Small intestine (tissue), 16 donors: ENCODE measurements around the gene RC3H1. TPM values are rescaled to one million over a fixed set of nuclear protein-coding genes. Genes with fewer than 3 reads are reported as not detected.
"Not testable (repeated sequence)": the region's sequence is repeated elsewhere in the genome, so short reads cannot be mapped to it uniquely, and the experiment has no call there.

ENCODE experiments used
- DNase-seq, 2 donors: peaks; one replicate each; pipeline versions ENCODE4 v3.0.0 to v3.0.0-alpha.2; 2013
- FAIRE-seq: peaks from 2 replicates; lab custom pipeline; 2012; peaks lifted over from hg19 to GRCh38; lab: Jason Lieb, UNC
- H3K27ac ChIP-seq, 3 donors: one replicate each; pipeline ENCODE4 v1.5.1; 2013; ENCODE audit warnings: low read length in 2 of 3, mild to moderate bottlenecking in 2 of 3, control low read depth in 1 of 3, inconsistent platforms in 1 of 3, low read depth in 1 of 3, moderate library complexity in 1 of 3
- H3K27me3 ChIP-seq, 3 donors: one replicate each; pipeline ENCODE4 v1.6.1; 2013; ENCODE audit warnings: low read length in 3 of 3, inconsistent platforms in 1 of 3; ENCODE audit not compliant: control insufficient read depth in 3 of 3, insufficient read depth in 3 of 3
- H3K36me3 ChIP-seq, 3 donors: one replicate each; pipeline ENCODE4 v1.6.1; 2013; ENCODE audit warnings: low read length in 3 of 3, inconsistent platforms in 1 of 3, low read depth in 1 of 3, mild to moderate bottlenecking in 1 of 3, moderate library complexity in 1 of 3; ENCODE audit not compliant: control insufficient read depth in 3 of 3, insufficient read depth in 2 of 3
- H3K4me1 ChIP-seq, 3 donors: one replicate each; pipeline ENCODE4 v1.6.1; 2013; ENCODE audit warnings: low read length in 2 of 3, inconsistent platforms in 1 of 3, low read depth in 1 of 3, mild to moderate bottlenecking in 1 of 3, moderate library complexity in 1 of 3; ENCODE audit not compliant: control insufficient read depth in 3 of 3, insufficient read depth in 2 of 3
- H3K4me3 ChIP-seq, 3 donors: one replicate each; pipeline ENCODE4 v1.5.1; 2013; ENCODE audit warnings: low read length in 3 of 3, control low read depth in 1 of 3, inconsistent platforms in 1 of 3, low read depth in 1 of 3, mild to moderate bottlenecking in 1 of 3, moderate library complexity in 1 of 3
- H3K9me3 ChIP-seq, 2 donors: one replicate each; pipeline ENCODE4 v1.6.1; 2013; ENCODE audit warnings: low read depth in 1 of 2, low read length in 1 of 2; ENCODE audit not compliant: control insufficient read depth in 2 of 2, insufficient read depth in 1 of 2
- WGBS, 3 donors: extraction: QIAGEN DNeasy Blood & Tissue Kit; methylation state at CpG; one replicate each; pipeline ENCODE4 v1.1.7; 2013; 5-methylcytosine and 5-hydroxymethylcytosine counted together
- long read RNA-seq, 10 donors: transcript quantifications; one replicate each; lab custom pipeline, GENCODE V29; 2026
- polyA plus RNA-seq, 4 donors: library from polyadenylated mRNA; stranded (reverse) in 3 of 4; unstranded in 1 of 4; fragments of 200-250 nt in 3 of 4; fragments of 120-200 nt in 1 of 4; gene quantifications; one replicate each; pipeline versions ENCODE4 v1.2.1 to v1.2.3, GENCODE V29; 2013
- donor health status: healthy with polysubstance abuse.
- donor health status: control.
- donor health status: control.
- donor health status: Bipolar disorder and iron deficiency.
- donor health status: healthy.

The RC3H1 gene
- polyA plus RNA-seq: 10 to 100 TPM in 1 of 4 donors, 1 to 10 TPM in 3; 2.4 to 12.3 (median 4.4) TPM
- long read RNA-seq, donor 1: 0 reads
- long read RNA-seq, donor 2: 0 reads
- long read RNA-seq, donor 3, partial matches to known transcripts: 0 of 2 reads
- long read RNA-seq, donor 3, other reads (novel, unspliced or antisense): 0 of 2 reads
- long read RNA-seq, donor 4: 0 reads
- long read RNA-seq, donor 5: 0 reads
- long read RNA-seq, donor 6: 0 reads
- long read RNA-seq, donor 7: 0 reads
- long read RNA-seq, donor 8: 0 reads
- long read RNA-seq, donor 9: 0 reads
- long read RNA-seq, donor 10, partial matches to known transcripts: 0 of 1 reads
- long read RNA-seq, donor 10, other reads (novel, unspliced or antisense): 0 of 1 reads

DNA sequence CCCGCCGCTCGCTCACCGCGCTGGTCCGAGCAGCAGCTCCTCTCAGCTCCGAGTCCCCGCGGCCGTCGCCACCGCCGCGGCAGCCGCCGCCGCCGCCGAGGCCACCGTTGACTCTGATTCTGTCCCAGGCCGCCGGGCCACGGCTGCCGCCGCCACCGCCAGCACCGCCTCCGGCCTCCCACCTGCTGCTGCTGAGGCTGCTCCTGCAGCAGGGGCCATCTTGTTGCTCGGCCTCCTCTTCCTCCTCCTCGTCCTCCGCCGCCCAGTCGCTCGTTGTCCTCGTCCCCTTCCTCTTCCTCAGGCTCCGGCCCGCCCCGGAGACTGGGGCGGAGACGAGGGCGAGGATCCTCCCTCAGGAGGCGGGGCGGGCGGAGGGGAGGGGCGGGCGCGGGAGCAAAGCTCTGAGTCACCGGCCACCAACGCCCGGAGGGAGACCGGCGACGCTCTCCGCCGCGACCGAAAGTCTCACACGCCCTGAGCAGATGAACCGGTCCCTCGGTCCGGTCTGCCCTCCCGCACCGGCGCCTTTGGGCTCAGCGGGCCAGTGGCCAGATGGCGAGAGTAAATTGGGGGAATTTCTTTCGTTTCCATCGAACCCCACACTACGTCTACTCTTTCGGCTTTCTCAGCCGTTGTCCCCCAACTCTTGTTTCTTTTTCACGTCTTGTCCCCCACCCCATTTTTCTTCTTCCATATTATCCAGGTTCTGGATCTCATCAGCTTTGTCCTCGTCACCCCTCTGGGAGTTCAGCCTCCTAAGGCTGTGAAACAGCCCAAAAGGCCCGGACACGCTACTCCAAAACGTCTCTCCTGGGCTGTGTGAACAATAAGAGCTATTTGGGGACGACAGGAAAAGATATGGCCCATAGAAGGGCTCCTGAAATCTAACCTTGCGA, at the start of gene RC3H1:
RC3H1 (minus strand) TSS at position 278 of the 896 bp plus-strand sequence. CDS start 29,372 bp downstream, outside the sequence.
- Histone ChIP-seq H3K4me1 (peaks cover 0 to 19% (median 9%) of the 10 kb centered on the region in 3 donors), H3K9me3 (no peaks in the 10 kb centered on the region), H3K27ac (peak within 1 kb of the TSS; percentile 86 to 95 (median 94)), H3K4me3 (peak within 1 kb of the TSS; percentile 88 to 91 (median 88)), H3K36me3 (no peaks in the 10 kb centered on the region), H3K27me3 (no peaks in the 10 kb centered on the region)
- DNase-seq (peak; percentile 95 to 97), FAIRE-seq (no peak)
- 1% methylated on average over 49 to 78 of the region's 78 CpGs for WGBS, 3 donors

DNA sequence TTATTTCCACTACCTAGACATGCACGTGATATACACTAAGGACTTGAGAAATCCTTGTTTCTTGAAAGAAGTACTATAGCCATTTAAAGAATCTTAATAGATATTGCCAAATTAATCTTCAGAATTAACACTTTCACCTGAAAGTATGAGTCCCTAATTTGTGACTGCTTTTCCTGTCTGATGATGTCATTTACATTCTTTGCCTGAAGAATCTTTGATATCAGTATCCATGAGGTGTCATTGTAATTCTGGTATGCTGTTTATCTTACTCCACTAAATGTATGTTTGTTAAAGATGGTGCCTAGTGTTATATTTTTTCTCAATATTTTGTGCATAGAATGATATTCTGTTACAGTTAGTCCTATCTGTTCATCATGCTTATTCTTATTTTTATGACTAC, 48.5 kb upstream of the RC3H1 start:
- no peak for FAIRE-seq
- Histone ChIP-seq H3K36me3 (no peaks in the 10 kb centered on the region), H3K27me3 (no peaks in the 10 kb centered on the region), H3K27ac (no peak overlapping the region), H3K9me3 (no peaks in the 10 kb centered on the region), H3K4me3 (no peak overlapping the region), H3K4me1 (no peaks in the 10 kb centered on the region)
- WGBS, 3 donors: 90 to 97% (median 90%) methylated on average over 1 of the region's 1 CpG
- no peak for DNase-seq

GRCh38 chr1:174068000-174068399, 45.8 kb upstream of the RC3H1 start:
- H3K27ac ChIP-seq: no peak overlapping the region
- no peaks in the 10 kb centered on the region for H3K9me3 ChIP-seq
- no peaks in the 10 kb centered on the region for H3K36me3 ChIP-seq
- WGBS, 3 donors: 93 to 100% (median 94%) methylated on average over 1 of the region's 1 CpG
- no peaks in the 10 kb centered on the region for H3K4me1 ChIP-seq
- H3K4me3 ChIP-seq: no peak overlapping the region
- no peak for DNase-seq
- no peak for FAIRE-seq
- H3K27me3 ChIP-seq: no peaks in the 10 kb centered on the region

GRCh38 chr1:174060090-174060489, 37.9 kb upstream of the RC3H1 start:
- 86 to 90% (median 90%) methylated on average over 4 of the region's 4 CpGs for WGBS, 3 donors
- no peaks in the 10 kb centered on the region for H3K36me3 ChIP-seq
- FAIRE-seq: no peak
- no peaks in the 10 kb centered on the region for H3K27me3 ChIP-seq
- no peaks in the 10 kb centered on the region for H3K4me1 ChIP-seq
- H3K4me3 ChIP-seq: no peak overlapping the region
- no peak overlapping the region for H3K27ac ChIP-seq
- peaks cover 0 to 2% of the 10 kb centered on the region in 2 donors for H3K9me3 ChIP-seq
- no peak for DNase-seq

DNA sequence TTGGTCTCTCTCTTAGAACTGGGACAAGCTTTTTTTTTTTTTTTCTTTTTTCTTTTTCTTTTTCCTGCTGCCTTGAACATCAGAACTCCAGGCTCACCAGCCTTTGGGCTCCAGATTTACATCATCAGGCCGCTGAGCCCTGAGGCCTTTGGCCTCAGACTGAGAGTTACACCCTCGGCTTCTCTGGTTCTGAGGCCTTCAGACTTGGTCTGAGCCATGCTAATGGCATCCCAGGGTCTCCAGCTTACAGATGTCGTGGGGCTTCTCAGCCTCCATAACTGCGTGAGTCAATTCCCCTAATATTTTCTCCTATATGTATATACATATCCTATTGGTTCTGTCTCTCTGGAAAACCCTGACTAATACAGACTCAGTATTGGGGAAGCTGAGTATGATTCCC, 36.5 kb upstream of the RC3H1 start:
- FAIRE-seq (no peak), DNase-seq (no peak)
- Histone ChIP-seq H3K36me3 (no peaks in the 10 kb centered on the region), H3K27ac (no peak overlapping the region), H3K9me3 (peaks cover 0 to 2% of the 10 kb centered on the region in 2 donors), H3K27me3 (no peaks in the 10 kb centered on the region), H3K4me3 (no peak overlapping the region), H3K4me1 (no peaks in the 10 kb centered on the region)
- WGBS, 3 donors: 86 to 96% (median 88%) methylated on average over 4 of the region's 4 CpGs

DNA sequence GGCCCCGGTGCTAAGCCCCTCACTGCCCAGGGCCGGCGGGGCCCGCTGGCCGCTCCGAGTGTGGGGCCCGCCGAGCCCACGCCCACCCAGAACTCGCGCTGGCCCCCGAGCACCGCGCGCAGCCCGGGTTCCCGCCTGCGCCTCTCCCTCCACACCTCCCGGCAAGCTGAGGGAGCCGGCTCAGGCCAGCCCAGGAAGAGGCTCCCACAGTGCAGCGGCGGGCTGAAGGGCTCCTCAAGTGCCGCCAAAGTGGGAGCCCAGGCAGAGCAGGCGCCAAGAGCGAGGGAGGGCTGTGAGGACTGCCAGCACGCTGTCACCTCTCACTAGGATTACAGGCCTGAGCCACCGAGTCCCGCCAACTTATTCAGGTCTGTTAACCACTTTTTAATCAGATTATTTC, 34.5 kb upstream of the RC3H1 start:
- not testable (repeated sequence) for H3K9me3 ChIP-seq, H3K27ac ChIP-seq, DNase-seq, FAIRE-seq, H3K27me3 ChIP-seq, H3K4me3 ChIP-seq, H3K4me1 ChIP-seq, H3K36me3 ChIP-seq
- WGBS, 3 donors: 96 to 97% (median 96%) methylated on average over 19 to 28 of the region's 28 CpGs

DNA sequence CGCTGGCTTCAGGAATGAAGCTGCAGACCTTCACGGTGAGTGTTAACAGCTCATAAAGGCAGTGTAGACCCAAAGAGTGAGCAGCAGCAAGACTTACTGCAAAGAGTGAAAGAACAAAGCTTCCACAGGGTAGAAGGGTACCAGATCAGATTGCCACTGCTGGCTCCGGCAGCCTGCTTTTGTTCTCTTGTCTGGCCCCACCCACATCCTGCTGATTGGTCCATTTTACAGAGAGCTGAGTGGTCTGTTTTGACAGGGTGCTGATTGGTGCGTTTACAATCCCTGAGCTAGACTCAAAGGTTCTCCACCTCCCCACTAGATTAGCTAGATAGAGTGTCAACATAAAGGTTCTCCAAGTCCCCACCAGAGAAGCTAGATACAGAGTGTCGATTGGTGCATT, 33.6 kb upstream of the RC3H1 start:
- not testable (repeated sequence) for H3K36me3 ChIP-seq, H3K27ac ChIP-seq, H3K4me1 ChIP-seq, DNase-seq, FAIRE-seq, H3K4me3 ChIP-seq, H3K27me3 ChIP-seq, H3K9me3 ChIP-seq
- WGBS, 3 donors: 91 to 97% (median 96%) methylated on average over 5 of the region's 5 CpGs

DNA sequence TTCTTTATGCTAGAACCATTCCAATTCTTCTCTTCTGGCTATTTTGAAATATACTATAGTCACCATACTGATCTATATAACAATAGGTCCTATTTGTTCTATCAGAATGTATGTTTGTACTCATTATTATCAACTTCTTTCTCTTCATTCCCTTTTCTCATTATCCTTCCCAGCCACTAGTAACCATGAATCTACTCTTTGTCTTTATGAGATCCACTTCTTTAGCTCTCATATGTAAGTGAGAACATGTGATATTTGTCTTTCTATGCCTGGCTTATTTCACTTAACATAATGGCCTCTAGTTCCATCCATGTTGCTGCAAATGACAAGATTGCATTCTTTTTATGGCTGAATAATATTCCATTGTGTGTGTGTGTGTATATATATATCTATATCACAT, 31.7 kb upstream of the RC3H1 start:
- no peak for DNase-seq
- FAIRE-seq: peak; percentile 44
- Histone ChIP-seq H3K9me3 (peaks cover 0 to 2% of the 10 kb centered on the region in 2 donors), H3K36me3 (no peaks in the 10 kb centered on the region), H3K27ac (no peak overlapping the region), H3K27me3 (no peaks in the 10 kb centered on the region), H3K4me1 (no peaks in the 10 kb centered on the region), H3K4me3 (no peak overlapping the region)
